HuH-7.5 (cell line): ENCODE measurements around the gene ARID1B.
"Not testable (repeated sequence)": the region's sequence is repeated elsewhere in the genome, so short reads cannot be mapped to it uniquely, and the experiment has no call there.

Experiments used
- DNase-seq: peaks from one replicate; pipeline ENCODE4 v3.0.0; 2011; ENCODE audit warnings: low spot score

ARID1B gene

DNA sequence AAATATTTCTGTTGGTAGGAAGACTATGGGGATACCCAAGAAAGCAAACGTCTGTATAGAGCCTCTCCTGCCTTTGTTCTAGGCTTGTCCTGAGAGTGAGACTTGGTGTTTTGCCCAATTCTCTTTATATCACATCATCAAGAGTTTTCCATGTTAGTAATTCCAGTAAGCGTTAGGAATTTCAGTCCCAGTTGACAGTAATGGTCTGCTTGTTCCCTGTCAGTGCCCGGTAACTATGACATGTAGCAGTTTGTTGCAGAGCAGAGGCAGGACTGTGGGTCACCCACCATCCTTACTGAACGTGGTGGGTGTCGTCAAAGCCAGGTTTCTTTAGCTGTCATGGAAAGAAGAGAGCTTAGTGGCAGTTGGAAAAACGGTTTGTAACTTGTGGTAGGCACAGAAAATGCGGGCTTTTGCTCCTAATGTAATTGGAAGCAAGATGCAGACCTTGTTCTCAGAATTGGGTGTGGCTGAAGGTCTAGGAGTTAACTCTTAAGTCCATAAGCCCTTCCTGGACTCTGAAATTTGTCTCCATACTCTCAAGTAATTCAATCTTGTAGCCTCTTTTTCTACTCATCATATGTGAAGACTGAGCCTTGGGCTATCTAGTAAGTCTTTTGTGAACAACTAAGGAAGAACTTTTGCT lies 357.3 kb downstream of the ARID1B start:
- no peak for DNase-seq

- DNase-seq, result no peak
Measured at GRCh38 chr6:157135691-157136090, 358.5 kb downstream of the ARID1B start.

- no peak for DNase-seq
Measured at GRCh38 chr6:157137501-157137900, 360.3 kb downstream of the ARID1B start.

DNA sequence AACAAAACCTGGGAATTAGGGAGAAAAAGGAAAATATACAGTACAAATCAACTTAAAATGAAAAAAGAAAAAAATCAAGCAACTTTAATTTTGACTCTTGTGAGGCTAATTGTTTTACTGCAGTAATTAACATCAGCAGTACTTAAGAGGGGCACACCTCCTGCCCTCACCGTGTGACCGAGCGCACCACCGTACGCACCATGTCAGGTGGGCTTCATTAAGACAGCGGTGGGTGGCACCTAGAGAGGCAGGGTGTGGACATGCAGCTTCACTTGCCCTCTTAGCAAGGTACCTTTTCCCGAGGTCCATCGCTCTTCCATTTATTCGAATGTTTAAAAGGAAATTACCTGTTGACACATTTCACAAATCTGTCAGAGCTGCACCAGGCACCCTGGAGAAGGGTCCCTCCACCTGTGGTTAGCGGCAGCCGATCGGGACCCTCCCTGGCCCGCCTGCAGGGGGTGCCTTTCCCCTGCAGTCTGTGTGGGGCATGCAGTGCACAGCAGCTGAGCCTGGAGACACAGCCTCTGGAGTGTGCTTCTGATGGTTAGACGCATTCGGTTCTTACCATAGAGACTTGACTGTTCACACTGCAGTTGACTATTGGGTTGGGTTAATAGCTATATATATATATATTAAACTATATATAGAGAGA lies 362.0 kb downstream of the ARID1B start:
- DNase-seq, result peak; percentile 39

DNA sequence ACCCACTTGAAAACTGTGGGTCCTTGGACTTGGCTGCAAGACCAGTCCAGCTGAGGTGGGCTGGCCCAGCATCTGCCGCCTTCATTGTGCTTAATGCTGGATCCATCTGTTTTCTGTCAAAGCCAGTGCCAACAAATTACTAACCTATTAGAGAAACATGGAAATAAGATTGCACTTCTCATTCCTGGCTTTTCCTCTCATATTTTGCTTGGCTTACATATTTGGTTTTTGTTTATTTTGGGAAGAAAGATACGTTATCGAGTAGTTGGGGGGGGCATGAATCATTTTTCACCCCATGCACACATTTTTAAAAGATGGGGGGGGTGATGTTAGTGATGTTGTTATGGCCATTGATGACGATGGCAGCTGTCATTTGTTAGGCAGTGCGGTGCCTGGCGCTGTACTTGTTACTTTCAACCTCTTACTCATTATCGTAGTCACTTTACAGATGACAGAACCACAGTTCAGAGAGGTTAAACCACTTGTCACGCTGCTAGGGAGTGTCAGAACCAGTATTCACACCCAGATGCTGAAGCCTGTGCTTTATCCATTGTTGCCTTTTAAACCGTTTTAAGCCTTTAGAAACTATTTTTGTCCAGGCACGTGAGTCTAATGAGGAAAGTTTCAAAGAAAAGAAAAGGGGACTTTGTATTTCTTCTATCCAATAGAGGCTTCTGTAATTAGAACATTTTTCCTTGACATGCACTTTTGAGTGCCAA lies 366.2 kb downstream of the ARID1B start:
- DNase-seq, result no peak

- no peak for DNase-seq
Measured at GRCh38 chr6:157143890-157144798, 367.0 kb downstream of the ARID1B start.

- DNase-seq, result no peak
Measured at GRCh38 chr6:157144859-157145568, 367.8 kb downstream of the ARID1B start.

DNA sequence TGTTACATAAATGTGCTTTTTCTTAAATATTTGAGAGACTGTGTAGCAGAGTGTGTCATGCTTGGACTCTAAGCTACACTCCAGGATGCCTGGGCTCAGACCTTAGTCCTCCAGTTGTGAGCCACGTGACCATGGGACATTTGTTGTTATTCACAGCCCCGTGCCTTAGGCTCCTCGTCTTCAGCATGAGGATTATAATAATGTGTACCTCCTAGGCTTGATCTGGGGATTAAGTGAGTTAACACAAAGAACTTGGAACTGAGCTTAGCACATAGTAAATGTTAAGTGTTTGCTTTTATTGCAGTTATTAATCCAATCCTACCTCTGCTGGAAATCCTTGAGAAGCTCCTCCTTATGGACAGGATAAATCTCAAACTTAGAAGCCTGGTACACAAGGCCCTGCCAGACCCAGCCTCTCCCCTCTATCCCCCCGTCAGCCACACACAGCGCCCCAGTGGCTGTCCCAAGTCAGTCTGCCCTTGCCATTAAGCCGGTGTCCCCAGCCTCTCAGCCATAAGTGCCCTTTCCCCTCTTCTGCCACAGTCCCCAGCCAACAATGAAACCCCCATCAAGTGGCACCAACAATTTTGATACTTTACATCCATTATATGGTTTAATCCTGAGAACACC lies 368.6 kb downstream of the ARID1B start:
- no peak for DNase-seq

- DNase-seq, result not testable (repeated sequence)
Measured at GRCh38 chr6:157147054-157148026, 370.2 kb downstream of the ARID1B start.

DNA sequence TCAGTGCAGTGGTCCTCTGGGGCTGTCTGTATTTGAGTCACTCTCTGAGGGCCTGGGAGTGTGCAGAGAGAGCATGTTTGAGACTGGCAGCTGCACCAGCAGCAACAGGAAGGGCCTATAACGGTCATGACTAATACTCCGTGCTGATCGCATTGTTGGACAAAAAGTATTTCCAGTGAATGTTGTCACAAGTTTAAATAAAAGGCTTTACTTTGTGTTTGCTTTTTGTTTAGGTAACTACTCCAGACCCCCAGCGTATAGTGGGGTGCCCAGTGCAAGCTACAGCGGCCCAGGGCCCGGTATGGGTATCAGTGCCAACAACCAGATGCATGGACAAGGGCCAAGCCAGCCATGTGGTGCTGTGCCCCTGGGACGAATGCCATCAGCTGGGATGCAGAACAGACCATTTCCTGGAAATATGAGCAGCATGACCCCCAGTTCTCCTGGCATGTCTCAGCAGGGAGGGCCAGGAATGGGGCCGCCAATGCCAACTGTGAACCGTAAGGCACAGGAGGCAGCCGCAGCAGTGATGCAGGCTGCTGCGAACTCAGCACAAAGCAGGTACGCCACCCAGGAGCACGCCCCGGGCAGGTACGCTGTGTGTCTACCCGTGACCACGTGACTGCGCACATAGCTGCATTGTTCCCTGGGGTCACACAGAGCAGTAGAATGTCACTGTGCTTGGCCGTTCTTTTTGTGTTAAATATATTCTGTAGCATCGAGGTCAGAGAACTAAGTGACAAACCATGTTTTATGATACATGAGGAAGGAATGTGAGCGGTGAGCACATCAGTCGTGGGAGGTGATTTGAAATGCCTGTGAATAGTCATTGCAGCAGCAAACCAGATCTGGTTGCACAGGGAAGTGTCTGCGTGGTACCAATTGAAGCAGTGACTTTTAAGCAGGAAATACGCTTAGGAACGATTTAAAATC lies 371.5 kb downstream of the ARID1B start:
- DNase-seq, result no peak

DNA sequence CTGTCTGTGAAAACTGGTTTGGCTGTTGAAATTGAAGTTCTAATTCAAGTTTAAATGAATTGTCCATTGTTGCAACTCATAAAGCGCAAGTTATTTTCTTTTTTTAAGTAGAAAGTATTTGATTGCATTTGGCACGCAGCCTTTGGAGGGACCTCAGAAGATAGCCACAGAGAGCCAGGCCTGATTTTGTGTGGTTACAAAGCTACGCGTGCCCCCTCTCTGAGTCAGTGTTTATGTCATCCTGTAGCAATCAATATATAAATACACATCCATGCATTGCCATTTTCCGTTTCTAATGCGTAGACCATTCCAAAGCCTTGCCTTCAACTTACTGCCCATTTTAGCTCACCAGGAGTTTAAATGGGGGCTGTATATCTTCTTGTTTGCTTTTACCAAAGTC lies 372.9 kb downstream of the ARID1B start:
- DNase-seq, result no peak

DNA sequence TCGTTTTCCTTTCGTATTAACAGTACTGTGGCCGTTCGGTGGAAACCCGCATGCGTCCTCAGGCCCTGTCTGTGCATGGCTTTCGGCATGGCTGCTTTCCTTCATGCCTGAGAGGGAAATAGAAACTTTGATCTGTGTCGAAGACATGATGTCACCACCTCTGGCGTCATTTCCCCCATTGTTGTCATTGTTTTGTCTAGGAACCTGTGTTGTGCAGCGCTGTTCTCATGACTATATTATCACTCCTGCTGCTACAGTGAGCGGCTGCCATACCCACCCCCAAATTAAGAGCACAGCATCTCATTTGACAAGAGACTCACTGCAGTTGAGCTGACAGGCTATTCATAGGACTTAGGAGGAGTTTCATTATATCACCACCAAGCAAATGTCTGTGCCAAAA lies 373.9 kb downstream of the ARID1B start:
- DNase-seq, result no peak

DNA sequence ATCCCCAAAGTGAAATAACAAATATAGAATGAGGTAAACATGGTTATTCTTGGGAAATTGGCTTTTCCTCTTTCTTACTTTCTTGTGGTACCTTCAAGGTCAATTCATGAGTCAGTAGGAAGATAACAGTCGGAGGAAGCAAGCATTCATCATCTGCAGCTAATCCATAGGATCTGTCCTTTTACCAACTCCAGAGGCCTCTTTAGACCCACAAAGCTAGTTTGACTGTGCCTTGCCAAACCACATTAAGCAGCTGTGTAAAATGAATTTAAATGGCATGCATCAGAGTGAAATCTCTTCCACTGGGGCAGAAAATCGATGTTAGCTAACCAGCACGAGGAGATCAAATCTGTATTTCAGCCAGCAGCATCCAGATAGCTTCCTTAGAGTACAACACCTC lies 374.8 kb downstream of the ARID1B start:
- no peak for DNase-seq

- DNase-seq, result no peak
Measured at GRCh38 chr6:157152556-157152955, 375.4 kb downstream of the ARID1B start.

DNA sequence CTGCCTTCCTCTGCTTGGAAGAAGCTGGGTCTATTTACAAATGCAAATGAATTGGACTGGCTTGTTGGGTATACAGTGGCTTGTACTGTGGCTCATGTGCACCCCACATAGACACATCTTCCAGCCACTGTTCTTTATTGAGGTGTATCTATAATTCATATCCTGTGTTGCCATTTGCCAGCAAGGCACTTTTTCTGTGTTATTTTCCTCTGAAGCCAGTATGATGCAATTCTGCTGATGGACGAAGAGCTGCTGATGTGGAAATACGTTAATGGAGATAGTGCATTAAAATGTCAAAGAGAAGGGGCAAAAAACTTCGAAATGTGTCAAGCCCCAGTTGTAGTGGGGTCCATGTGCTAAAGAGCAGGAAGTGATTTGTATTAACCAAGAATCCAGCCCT lies 378.6 kb downstream of the ARID1B start:
- no peak for DNase-seq

DNA sequence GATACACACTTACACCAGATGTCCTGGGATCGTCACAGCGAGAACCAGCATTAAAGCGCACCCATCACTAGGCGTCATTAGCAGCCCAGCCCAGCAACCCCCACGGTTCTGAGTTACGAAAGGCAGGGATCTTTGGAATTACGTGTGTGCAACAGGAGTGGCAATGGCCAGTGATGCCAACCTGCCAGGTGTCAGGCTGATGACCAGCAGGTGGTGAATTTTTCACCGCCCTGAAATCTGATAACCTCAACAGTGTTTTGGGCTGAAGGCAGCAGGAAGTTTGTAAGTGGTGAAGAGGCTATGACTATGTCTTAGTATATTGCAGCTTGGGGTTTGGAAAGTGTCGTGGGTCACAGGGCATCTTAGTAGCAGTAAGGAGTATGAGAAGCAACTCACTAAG lies 380.1 kb downstream of the ARID1B start:
- DNase-seq, result no peak

DNA sequence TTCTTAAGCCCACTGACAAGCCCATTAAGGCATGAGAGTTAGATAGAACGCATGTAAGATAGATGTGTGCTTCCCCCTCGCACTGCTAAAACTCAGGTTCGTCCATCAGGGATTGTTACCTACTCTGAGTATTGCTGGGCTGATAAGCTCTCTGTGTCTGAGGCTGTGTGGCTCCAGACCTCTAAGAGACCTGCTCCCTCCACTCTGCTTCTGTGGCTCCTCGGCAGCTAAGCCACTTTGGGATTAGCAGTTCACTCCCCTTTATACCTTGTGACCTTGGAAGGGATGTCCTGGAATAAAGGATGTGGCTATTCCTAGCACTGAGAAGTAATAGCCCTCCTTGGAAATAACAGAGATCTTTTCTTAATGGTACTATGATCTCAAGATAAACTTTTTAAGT lies 381.3 kb downstream of the ARID1B start:
- DNase-seq, result no peak

DNA sequence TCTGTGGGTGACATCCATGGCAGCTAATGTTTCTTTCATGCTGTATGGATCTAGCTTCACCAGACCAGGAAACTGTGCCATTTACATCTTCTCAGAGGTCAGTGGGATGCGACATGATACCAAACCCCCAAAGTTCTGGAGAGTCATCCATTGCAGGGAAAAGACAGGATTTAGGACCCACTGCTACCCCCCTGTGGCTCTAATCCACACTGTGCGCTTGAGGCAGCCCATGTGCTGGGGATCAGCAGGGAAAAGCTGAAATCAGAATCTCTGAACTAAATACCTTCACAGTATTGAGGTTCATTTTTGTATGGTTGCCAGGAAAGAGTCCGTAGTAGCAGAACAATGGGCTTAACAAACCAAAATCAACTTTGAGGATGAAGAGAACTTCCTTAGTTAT lies 381.7 kb downstream of the ARID1B start:
- no peak for DNase-seq

DNA sequence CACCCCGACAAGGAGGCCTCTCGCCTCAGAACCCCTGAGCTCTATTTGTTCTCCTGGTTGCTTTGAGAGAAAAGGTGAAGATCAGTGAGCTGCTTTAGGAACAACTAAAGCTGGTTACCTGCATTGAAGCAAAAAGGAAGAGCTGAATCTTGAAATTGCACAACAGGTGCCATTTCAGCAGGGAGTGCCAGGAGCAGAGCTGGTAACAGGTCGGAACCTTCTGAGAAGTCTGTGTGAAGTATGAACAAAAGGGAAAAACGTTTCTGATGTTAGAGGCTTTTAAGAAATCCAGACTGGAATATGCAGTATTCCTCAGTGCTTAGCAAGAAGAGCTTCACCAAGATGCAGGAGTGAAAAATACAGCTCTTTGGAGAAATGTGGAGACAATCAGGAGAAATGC lies 382.2 kb downstream of the ARID1B start:
- DNase-seq, result no peak
